Iris pigment epithelial cell (primary cell): ENCODE results near the gene KIAA2012.
A peak's percentile ranks its signal among the peaks of the same experiment; 100 is the strongest.

Source experiments
- DNase-seq: peaks from one replicate; pipeline ENCODE4 v3.0.0-alpha.2; 2011; ENCODE audit warnings: low read depth

KIAA2012 gene

DNA sequence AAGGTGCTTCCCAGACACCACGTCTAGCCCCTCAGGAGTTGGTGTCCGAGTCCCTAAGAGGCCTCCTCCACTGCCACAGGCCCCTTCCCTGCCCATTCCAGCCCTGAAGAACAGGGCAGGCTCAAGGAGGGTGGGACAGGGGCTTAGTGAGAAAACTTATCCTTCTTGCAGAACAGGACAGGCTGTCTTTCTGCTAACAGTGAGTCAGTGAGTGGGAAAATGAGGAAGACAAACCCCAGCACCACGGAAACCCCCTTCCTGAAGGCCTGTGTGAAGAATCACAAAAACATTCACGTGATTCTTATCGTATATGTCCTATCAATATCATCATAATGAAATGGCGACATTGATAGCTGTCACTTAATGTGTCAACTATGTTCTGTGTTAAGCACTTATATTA is 29.6 kb upstream of the KIAA2012 start:
- DNase-seq, result no peak

DNA sequence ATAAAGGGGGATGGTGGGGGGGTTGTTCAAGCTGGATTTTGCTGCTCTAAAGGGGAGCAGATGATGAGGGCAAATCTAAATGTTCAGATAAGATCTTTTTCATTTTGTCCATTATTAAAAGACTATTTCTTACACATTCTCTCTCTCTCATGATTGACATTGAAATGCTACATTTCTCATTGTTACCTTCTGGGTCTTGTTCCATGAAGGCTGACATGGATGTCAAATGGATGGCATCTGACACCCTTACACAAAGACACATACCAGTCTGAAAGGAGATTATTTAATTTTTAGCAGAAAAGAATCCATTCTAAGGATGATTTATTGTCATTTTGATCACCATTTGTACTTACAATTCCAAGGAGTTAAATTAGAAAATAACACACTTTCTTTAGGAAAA is 28.3 kb upstream of the KIAA2012 start:
- no peak for DNase-seq

DNA sequence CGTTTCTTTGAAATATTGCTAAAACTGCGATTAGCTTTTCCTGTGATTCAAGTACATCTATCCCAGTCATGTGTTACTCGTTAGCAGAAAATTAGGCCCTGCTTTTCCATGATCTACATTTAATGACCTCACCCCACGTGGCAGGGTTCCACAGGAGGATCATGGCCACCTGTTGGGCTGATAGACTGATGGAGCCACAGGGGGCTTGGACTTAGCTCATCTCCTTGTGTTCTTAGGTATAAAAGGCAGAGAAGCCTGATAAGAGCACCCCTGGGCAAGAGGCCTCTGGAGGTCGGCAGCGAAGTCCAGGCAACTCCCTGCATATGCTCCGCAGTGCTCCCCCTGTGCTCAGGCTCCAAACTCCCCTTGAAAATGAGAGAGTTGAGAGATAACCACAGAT is 26.5 kb upstream of the KIAA2012 start:
- DNase-seq, result no peak

DNA sequence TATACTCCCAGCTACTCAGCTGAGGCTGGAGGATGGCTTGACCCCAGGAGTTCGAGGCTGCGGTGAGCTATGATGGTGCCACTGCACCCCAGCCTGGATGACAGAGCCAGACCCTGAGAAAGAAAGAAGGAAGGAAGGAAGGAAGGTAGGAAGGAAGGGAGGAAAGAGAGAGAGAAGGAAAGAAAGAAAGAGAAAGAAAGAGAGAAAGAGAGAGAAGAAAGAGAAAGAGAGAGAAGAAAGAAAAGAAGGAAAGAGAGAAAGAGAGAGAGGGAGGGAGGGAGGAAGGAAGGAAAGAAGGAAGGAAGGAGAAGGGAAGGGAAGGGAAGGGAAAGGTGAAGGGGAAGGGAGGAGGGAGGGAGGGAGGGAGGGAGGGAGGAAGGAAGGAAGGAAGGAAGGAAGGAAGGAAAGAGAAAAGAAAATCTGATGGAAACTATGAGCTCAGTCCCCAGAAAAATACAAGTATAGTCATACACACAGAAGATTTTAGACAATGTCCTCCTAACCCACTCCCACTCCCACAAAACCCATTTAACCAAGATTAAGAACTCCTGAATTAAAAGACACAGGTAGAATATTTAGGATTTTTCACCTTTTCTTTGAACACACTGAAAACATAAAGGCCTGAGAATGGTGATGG is 23.8 kb upstream of the KIAA2012 start:
- DNase-seq, result no peak

DNA sequence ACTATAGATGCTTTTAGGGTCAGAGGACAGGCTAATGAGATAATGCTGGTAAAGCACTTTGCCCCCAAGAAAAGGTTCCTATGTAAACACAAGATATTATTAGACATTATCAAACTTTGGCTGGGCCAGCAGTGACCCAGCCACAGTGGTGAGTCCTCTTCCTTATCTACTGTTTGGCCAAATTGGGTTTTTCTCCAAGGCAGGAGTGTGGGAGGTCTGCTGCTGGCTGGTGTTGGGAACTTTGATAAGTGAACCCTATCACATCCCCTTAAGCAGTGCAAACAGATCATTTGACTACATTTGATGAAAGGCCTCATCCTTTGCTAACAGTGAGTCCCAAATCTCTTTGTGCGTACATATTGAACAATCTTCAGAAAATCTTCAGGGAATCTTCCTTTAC is 23.2 kb upstream of the KIAA2012 start:
- DNase-seq, result no peak

DNA sequence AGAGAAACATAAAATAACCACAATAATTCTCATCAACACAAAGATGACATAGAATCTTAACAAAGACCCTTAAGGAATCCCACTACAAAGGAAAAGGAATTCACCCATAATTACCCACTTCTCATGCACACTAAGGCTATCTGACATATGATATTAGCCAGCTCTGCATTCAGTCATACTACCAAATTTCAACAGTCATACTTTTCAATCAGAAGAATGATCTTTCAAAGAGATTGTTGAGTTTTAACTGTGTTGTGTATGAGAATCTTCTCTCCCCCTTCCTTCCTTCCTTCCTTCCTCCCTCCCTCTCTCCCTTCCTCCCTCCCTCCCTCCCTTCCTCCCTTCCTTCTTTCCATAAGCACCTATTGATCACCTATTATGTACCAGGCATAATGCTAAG is 22.4 kb upstream of the KIAA2012 start:
- no peak for DNase-seq

DNA sequence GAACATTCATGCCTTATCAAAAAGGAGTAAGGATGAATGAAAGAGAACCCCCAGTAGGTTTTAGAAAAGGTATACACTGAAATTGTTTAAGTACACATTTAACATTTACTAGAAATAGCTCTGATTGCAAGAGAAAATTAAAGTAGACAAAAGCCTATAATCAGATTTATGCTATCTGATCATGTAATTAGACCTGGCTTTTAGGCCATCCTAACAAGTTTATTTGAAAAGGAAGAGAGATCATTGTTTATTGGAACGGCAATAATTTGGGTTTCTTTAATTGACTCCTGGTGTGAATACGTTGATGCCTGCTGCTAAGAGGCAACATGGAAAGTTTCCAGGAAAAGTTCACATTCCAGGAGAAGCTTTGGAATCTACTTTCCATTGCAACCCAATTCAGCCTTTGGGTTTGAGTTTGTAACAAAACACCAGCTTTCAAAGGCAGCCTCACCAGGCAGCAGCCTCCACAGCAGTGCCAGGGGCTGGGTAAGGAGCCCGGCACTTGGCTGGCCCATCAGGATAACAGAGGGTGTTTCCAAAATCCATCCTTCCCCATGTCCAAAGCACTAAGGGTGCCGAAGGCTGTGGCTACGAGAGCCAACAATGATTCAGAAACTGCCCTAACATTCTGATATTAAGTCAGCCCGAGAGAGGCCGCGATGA is 21.4 kb upstream of the KIAA2012 start:
- no peak for DNase-seq

DNA sequence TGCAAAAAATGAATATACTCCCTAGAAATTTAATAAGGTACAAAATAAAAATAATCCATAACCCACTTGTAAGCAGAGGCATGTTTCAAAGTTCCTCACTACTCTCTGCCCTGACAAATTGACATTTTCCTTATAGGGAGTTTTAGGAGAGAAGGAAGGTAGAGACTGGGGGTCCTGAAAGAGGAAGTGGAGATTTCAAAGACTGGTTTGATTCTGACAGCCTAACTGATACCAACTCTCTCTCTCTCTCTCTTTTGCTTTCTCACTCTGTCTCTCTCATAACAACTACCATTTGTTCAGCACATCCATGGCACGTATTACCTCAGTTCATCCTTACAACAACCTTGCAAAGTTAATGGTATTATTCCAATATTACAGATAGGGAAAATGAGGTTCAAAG is 20.8 kb upstream of the KIAA2012 start:
- no peak for DNase-seq

DNA sequence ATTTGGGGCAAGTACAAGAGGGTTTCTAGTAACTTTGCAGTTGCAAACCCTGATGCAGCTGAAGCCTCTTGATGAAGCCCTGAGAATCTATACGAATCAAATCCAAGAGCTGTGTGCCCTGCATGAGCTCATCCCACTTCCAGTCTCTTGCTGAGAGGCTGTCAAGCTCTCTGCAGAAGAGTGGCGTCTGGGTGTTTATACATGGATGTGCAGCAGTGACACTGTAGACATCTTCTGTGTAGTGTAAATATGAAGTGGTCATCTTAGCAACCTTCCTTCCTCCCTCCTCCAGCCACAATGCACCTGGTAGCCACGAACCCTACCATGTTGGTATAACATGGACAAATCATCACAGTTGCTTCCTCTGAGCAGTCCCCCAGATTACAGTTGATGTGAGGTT is 18.4 kb upstream of the KIAA2012 start:
- DNase-seq, result no peak

DNA sequence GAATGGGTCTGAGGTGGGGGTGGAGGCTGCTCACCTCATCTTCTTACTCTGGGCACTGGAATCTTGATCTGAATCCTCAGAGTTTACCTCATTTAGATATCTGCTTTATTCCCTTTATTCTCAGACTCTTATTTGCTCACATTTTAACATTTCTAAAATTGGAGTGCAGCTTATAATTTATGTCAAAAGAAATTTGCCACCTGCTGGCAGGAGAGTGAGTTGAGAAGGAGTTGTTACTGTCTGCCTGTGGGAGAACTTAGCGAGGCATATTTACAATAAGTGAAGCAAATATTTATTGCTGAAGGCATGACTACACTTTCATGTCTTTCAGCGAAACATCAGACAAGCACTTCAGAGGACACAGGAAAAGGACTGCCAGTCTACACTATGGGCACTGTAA is 16.4 kb upstream of the KIAA2012 start:
- DNase-seq, result peak; percentile 51

DNA sequence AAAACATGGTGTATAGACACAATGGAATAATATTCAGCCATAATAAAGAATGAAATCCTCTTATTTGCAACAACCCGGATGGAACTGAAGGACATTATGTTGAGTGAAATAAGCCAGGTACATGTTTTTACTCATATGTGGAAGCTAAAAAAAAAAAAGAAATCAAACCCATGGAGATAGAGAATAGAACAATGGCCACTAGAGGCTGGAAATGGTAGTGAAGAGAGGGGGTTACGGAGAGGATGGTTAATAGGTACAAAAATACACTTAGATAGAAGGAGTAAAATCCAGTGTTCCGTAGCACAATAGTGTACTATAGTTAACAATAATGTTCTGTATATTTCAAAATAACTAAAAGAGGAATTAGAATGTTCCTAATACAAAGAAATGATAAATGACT is 12.8 kb upstream of the KIAA2012 start:
- DNase-seq, result no peak

DNA sequence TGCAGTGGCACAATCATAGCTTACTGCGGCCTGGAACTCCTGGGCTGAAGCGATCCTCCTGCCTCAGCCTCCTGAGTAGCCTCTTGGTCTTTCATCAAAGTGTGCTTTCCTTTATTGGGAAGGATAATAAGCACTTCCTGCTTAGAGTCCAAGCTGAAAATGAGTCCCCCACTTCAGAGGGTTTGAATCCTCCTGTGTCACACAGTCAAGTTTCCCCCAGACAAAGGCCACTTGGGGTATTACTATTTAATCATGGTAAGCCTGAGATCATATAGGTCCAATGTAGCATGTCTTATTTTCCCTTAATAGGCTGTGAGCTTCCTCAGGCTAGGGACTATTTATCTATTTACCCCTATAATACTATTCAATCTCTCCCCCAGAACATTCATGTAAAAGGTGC is 11.4 kb upstream of the KIAA2012 start:
- no peak for DNase-seq

DNA sequence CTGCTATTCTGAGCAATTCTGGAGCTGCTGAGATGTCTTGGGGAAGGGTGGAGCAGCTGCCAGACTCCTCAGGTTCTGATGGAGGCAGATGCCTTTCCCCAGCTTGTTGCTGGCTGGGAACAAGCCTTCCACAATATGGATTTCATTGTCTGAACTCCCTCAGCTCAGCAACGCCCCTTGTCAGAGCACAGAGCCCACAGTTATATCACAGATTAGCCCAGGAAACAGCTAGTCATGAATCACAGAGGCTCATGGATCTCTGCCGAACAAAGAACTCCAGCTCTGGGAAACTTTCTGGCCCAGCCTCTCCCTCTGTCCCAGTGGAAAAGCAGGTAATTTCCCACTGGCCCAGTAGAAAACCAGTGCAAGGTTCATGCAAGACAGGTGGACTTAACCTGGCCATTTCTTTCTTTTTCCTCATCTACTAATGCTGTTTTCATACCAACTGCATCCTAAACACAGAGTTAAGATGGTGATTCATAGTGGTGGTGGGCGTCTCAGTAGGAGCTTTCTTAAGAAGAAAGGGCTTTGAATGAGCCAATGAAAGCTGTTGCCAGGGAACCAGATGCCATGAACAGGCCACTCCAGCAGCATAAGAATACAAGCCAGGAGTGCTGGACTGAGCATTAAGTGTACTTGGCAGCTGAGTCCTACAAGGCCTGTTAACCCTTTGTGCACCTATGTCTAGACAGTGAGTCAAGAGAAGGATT is 8.7 kb upstream of the KIAA2012 start:
- DNase-seq, result peak; percentile 98

DNA sequence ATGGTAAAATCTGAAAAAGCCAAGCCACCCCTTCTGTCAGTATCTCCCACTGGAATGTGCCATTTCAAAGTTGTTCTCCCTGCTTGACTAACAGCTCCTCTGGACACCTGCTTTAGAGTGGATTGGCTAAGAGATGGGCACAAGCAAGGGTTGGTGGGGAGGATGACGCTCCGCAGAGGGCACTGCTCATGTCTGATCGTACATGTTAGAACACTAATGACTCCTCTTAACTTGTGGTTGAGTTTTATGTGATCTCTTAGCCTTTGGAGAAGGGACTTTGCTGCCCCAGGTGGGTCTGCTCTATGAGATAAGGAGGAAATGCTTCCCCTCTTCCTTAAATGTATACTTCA is 8.2 kb upstream of the KIAA2012 start:
- DNase-seq, result no peak

DNA sequence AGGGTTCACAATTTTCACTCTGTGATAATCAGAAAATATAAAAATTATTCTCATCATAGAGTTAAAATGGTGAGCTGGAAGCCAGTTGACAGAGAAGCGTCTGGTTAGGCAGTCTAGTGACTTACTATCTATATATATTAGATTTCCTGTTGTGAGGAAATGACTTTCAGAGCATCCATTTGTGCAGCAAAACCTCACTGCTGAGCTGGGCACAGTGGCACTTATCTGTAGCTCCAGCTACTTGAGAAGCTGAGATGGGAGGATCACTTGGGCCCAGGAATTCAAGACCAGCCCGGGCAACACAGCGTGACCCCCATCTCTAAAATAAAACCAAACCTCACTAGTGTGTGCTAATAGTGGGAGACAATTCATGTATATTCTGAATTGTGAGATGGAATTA is 7.2 kb upstream of the KIAA2012 start:
- DNase-seq, result no peak

DNA sequence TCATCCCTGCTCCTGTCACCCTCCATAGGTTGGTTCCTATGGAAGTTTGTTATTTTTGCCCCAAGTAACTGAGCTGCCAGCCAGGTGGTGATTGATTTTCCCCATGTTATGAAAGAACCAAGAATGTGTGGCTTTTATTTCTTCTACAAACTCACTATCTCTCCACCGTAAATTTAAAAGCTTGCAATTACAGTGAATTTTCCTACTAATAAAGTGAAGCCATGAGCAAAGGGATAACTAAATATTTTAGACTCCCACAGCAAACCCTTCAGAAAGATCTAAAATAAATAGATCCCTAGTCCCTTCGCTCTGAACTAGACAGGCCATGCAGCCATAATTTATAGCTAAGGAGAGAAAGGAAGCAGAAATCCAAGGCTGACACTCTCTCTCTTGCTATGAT is 6.2 kb upstream of the KIAA2012 start:
- no peak for DNase-seq

DNA sequence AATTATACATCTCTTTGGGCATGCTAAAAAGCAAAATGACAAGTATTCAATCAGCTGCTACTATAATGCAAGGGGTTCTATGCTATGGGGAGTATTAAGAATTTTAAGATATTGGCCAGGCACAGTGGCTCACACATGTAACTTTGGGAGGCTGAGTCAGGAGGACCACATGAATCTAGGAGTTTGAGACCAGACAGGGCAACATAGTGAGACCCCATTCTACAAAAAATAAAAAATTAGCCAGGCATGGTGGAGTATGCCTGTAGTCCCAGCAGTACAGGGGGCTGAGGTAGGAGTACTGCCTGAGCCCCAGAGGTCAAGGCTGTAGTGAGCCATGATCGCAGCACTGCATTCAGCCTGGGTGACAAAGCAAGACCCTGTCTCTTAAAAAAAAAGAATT is 5.5 kb upstream of the KIAA2012 start:
- no peak for DNase-seq

DNA sequence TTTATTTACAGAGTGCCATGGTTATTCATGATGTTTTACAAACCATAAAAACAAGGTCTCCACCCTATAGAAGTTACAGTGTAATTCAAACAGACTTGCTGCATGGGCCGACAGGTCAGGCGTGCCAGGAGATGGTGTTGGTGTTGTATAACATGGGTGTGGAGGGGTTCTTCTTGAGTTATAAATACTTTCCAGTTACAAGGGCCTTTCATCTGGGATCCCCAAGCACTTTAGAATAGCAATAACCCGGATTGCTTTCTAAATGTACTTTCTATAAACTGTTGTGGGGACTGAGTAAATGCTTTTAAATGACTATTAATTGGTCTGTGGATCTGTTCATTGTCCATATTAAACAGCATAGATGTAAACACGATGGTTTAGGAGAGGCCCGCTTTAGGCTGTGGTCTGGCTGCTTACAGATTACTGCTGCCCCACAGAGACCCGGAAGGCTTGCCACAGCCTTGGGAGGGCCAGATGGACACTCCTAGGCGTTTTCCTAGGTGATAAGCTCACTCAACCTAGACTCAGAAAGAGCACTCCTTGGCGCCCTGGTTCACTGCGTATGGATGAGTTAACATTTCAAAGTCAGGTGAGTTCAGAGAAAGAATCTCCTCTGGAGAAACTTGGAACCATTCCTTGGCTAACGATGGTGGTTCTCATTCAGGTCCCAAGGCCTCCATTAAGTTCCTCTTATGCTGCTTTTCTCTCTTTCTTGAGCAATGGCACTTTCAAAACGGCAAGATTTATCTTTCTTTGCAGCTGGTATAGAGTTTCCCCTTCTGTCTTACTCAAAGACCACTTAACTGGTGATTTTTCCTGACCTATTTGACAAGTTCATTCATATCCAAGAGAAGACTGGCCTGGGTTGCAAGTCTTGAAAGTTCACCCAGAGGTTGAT is 3.6 kb upstream of the KIAA2012 start:
- DNase-seq, result no peak

DNA sequence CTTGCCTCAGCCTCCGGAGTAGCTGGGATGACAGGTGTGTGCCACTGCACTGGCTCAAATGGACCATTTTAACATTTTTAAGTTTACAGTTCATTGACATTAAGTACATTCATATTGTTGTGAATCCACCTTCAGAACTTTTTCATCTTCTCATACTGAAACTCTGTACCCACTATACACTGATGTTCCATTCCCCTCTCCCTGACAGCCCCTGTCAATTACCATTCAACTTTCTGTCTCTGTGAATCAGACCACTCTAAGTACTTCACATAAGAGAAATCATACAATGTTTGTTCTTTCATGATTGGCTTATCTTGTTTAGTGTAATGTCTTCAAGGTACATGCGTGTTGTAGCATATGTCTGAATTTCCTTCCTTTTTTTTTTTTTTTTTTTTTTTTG is 1.9 kb upstream of the KIAA2012 start:
- DNase-seq, result no peak

DNA sequence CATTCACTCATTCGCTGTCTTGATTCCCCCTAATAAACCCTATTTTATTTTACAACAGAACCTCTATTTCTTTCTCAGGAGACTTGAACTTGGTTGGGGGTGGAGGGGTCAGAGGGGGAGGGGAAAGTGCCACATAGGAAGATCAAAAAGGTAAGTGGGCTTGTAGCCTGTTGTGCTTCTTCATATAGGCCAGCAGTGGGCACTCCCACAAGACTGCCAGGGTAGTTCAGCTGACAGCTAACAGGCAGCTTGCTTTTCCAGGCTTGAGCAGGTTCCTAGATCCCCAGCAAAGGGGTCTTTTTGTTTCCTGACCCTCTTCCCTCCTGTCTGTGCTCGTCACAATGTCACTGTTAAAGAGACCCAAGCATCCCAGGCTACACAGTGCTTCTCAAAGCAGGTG is 829 bp upstream of the KIAA2012 start:
- peak; percentile 22 for DNase-seq

DNA sequence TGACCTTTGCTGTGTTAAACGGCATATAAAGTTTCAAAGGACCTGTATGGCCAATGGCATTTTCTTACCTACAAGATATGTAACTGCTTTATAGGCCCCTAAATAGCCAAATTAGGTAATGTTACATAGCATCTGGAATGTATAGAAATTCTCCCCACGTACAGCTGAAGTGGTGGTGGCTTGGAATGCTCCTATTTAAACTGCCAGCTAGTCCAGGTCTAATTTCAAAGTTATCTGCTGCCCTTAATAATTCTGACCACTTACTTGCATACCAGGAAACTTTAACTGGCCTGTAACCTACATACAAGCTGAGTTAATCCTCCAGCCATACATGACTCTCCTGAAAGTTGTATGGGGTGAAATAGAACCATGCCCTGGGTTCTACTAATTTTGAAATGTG is 1.3 kb downstream of the KIAA2012 start:
- no peak for DNase-seq

DNA sequence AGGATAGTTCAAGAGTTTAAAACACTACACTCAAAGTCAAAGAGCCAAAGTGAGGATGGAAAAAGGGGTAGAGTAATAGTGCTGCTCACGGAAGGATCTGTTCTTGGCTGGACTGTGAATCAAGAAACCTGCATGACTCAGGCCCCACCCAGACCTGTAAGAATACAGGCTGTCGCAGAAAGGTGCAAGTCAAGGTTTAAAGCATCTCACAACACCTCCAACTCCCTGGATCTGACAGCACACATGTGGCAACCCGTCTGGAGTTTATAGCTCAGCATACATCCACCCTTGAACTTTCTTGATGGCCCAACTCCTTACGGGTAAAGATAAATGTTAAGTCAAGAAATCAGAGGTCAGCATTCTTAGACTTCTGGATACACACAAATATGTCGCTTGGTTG is 6.3 kb downstream of the KIAA2012 start:
- DNase-seq, result no peak

DNA sequence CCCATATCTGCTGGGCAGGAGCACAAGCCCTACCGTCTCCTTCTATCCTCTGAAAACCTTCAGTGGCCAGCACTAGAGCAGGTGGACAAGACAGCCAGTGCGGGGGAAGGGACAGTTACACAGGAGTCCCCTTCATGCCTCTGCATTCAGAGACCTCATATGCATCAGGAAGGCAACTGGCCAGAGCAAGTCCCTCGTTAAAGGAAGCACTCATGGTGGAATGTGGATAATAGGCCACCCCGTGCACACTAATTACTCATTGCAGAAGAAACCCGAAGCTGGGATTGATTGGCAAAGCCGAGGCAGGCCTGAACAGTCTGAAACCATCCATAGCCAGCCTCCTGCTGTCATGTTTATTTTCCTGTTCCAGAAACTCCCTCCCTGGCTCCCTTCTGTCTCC is 11.2 kb downstream of the KIAA2012 start:
- DNase-seq, result peak; percentile 9
